HepG2 (cell line): ENCODE measurements around the gene PIK3CB. TPM values are rescaled to one million over a fixed set of nuclear protein-coding genes. Genes with fewer than 3 reads are reported as not detected.

Source experiments
- ATAC-seq: fragments of 200-7000 bp; cut with Tn5 transposase; 3 replicates; pipeline ENCODE4 v1.9.1; 2020; ENCODE audit warnings: mild to moderate bottlenecking, moderate library complexity
- BruUV-seq: library from RNA; stranded (reverse); fragments of 400-500 nt; replicated peaks from 2 replicates; lab custom pipeline; 2021; lab: Mats Ljungman, UMichigan
- CTCF ChIA-PET: fragments of 300-600 bp; formaldehyde crosslinking; extraction: SDS; loops from one replicate; lab custom pipeline; 2021; ENCODE audit warnings: low total read pairs, inconsistent platforms, low intra/inter-chr PET ratio; lab: Yijun Ruan, JAX
- POLR2A ChIA-PET: fragments of 350-600 bp; sonication (Branson Sonifier 250); formaldehyde crosslinking; loops from one replicate; lab custom pipeline; 2020; ENCODE audit warnings: antibody characterized with exemption, inconsistent platforms; lab: Yijun Ruan, JAX
- DNase-seq: peaks from one replicate; pipeline ENCODE4 v3.0.0-alpha.2; 2015; ENCODE audit warnings: low spot score
- FAIRE-seq: peaks from 3 replicates; lab custom pipeline; 2011; peaks lifted over from hg19 to GRCh38; lab: Jason Lieb, UNC
- H2AFZ ChIP-seq: one replicate; pipeline ENCODE4 v1.6.1; 2011; ENCODE audit warnings: low read length, inconsistent platforms
- H3K27ac ChIP-seq: fragments of 300-600 bp; 3 replicates; pipeline ENCODE4 v1.8.0; 2011; ENCODE audit warnings: mixed run types, mild to moderate bottlenecking, mixed read lengths, low read length, inconsistent platforms; ENCODE audit not compliant: insufficient read depth; ENCODE audit errors: extremely low read length
- H3K27me3 ChIP-seq, 2 experiments: fragments of 200-600 bp in 1 of 2; 2 replicates in 1 of 2; 3 replicates in 1 of 2; pipeline versions ENCODE4 v1.6.0 to v1.8.0; 2011; ENCODE audit warnings: low read length in 2 of 2, mild to moderate bottlenecking in 2 of 2, moderate library complexity in 2 of 2, inconsistent platforms in 1 of 2; ENCODE audit not compliant: insufficient read depth in 2 of 2, control insufficient read depth in 1 of 2
- H3K36me3 ChIP-seq, 2 experiments: fragments of 200-600 bp in 1 of 2; replicated peaks in 1 of 2; 2 replicates in 1 of 2; 3 replicates in 1 of 2; pipeline versions ENCODE4 v1.5.1 to v1.8.0; 2011; ENCODE audit warnings: low read length in 2 of 2, inconsistent platforms in 1 of 2; ENCODE audit not compliant: insufficient read depth in 2 of 2, control insufficient read depth in 1 of 2
- H3K4me1 ChIP-seq: 2 replicates; pipeline ENCODE4 v1.5.1; 2012; ENCODE audit warnings: low read length, inconsistent platforms; ENCODE audit not compliant: insufficient read depth
- H3K4me2 ChIP-seq: 2 replicates; pipeline ENCODE4 v1.6.0; 2011; ENCODE audit warnings: low read depth, low read length, inconsistent platforms
- H3K4me3 ChIP-seq, 3 experiments: fragments of 200-600 bp in 1 of 3; sonication (generic), shearing (Covaris generic) in 1 of 3; replicated peaks in 1 of 3; 2 replicates each; pipeline ENCODE4 v1.5.1; 2011 to 2016; ENCODE audit warnings: low read length in 3 of 3, inconsistent platforms in 2 of 3, low read depth in 2 of 3, mild to moderate bottlenecking in 2 of 3, control low read depth in 1 of 3, mixed read lengths in 1 of 3; ENCODE audit not compliant: insufficient read depth in 1 of 3
- H3K79me2 ChIP-seq: one replicate; pipeline ENCODE4 v1.6.1; 2011; ENCODE audit warnings: low read length, inconsistent platforms; ENCODE audit not compliant: insufficient read depth
- H3K9ac ChIP-seq: 2 replicates; pipeline ENCODE4 v1.6.0; 2011; ENCODE audit warnings: mild to moderate bottlenecking, low read depth, low read length, inconsistent platforms; ENCODE audit not compliant: insufficient read depth
- H3K9me3 ChIP-seq: 2 replicates; pipeline ENCODE4 v1.5.1; 2012; ENCODE audit warnings: mild to moderate bottlenecking, low read length
- H4K20me1 ChIP-seq: 2 replicates; pipeline ENCODE4 v1.6.0; 2011; ENCODE audit warnings: inconsistent platforms, mild to moderate bottlenecking, low read length, moderate library complexity; ENCODE audit not compliant: insufficient read depth
- ELK4 ChIP-seq: sonication (generic); formaldehyde crosslinking; IDR thresholded peaks from 2 replicates; pipeline ENCODE4 v1.9.0; 2021; ENCODE audit warnings: missing genetic modification reagents, borderline replicate concordance
- HHEX ChIP-seq: IDR thresholded peaks from 2 replicates; pipeline ENCODE4 v1.6.1; 2016; ENCODE audit warnings: control low read depth
- KLF13 ChIP-seq: sonication (generic); formaldehyde crosslinking; IDR thresholded peaks from 2 replicates; pipeline ENCODE4 v1.4.0; 2020; ENCODE audit warnings: mild to moderate bottlenecking, missing genetic modification reagents
- MXD4 ChIP-seq: IDR thresholded peaks from 2 replicates; pipeline ENCODE4 v1.6.1; 2016; ENCODE audit warnings: mild to moderate bottlenecking, missing biosample characterization, missing genetic modification reagents
- PBX3 ChIP-seq: sonication (generic); formaldehyde crosslinking; IDR thresholded peaks from 2 replicates; pipeline ENCODE4 v1.8.1; 2023; ENCODE audit warnings: missing genetic modification reagents, inconsistent platforms, borderline replicate concordance
- RBM39 ChIP-seq: fragments of 200-400 bp; formaldehyde crosslinking; IDR thresholded peaks from one replicate; pipeline ENCODE4 v1.6.1; 2018; ENCODE audit warnings: antibody characterized with exemption, mild to moderate bottlenecking, low read depth, low read length; ENCODE audit not compliant: poor library complexity, severe bottlenecking
- SETDB1 ChIP-seq: sonication (generic); formaldehyde crosslinking; IDR thresholded peaks from 2 replicates; pipeline ENCODE4 v1.5.1; 2020; ENCODE audit warnings: missing genetic modification reagents, mild to moderate bottlenecking, borderline replicate concordance
- TOE1 ChIP-seq: sonication (generic); formaldehyde crosslinking; IDR thresholded peaks from 2 replicates; pipeline ENCODE4 v1.4.0; 2020; ENCODE audit warnings: mild to moderate bottlenecking, missing genetic modification reagents
- ZKSCAN8 ChIP-seq: IDR thresholded peaks from 2 replicates; pipeline ENCODE4 v1.6.1; 2016; ENCODE audit warnings: borderline replicate concordance, missing genetic modification reagents, missing compliant biosample characterization
- ZNF383 ChIP-seq: sonication (generic); formaldehyde crosslinking; IDR thresholded peaks from 2 replicates; pipeline ENCODE4 v1.4.0; 2020; ENCODE audit warnings: missing genetic modification reagents, mild to moderate bottlenecking, borderline replicate concordance
- ZNF580 ChIP-seq: IDR thresholded peaks from 2 replicates; pipeline ENCODE4 v1.6.1; 2016; ENCODE audit warnings: low read depth, borderline replicate concordance
- ZNF687 ChIP-seq: sonication (generic); formaldehyde crosslinking; IDR thresholded peaks from 2 replicates; pipeline ENCODE4 v1.5.1; 2020; ENCODE audit warnings: mild to moderate bottlenecking, missing genetic modification reagents, moderate library complexity
- ZNF713 ChIP-seq: sonication (generic); formaldehyde crosslinking; IDR thresholded peaks from 2 replicates; pipeline ENCODE4 v1.4.0; 2020; ENCODE audit warnings: mild to moderate bottlenecking, missing genetic modification reagents
- ZNF75D ChIP-seq: sonication (generic); formaldehyde crosslinking; IDR thresholded peaks from 2 replicates; pipeline ENCODE4 v1.8.1; 2023; ENCODE audit warnings: missing genetic modification reagents, mild to moderate bottlenecking, borderline replicate concordance
- ZNF766 ChIP-seq: sonication (generic); formaldehyde crosslinking; IDR thresholded peaks from 2 replicates; pipeline ENCODE4 v1.5.0; 2020; ENCODE audit warnings: missing genetic modification reagents, borderline replicate concordance
- ZNF850 ChIP-seq: sonication (generic); formaldehyde crosslinking; conservative IDR thresholded peaks from 2 replicates; pipeline ENCODE4 v1.9.0; 2021; ENCODE audit warnings: mild to moderate bottlenecking, missing genetic modification reagents
- ZSCAN31 ChIP-seq: sonication (generic); formaldehyde crosslinking; IDR thresholded peaks from 2 replicates; pipeline ENCODE4 v1.5.0; 2020; ENCODE audit warnings: low read depth, mild to moderate bottlenecking, missing genetic modification reagents
- in situ Hi-C: cut with HindIII; loops from 2 replicates; pipeline ENCODE4 v1.10.0; 2017; ENCODE audit warnings: low pct_unique_long_range_greater_than_20kb; ENCODE audit not compliant: extremely low pct_ligation_motif_present
- intact Hi-C: fragments of 100-400 bp; cut with micrococcal nuclease; formaldehyde crosslinking; loops from one replicate; pipeline ENCODE4 v1.10.0; 2022; ENCODE audit not compliant: unreplicated experiment
- polyA plus RNA-seq, 8 experiments: library from polyadenylated mRNA; depleted of rRNA in 3 of 8; stranded (reverse) in 7 of 8; unstranded in 1 of 8; fragments of >200 nt; fragmentation: Illumina TruSeq in 4 of 8; extraction: Trizol in 4 of 8; gene quantifications; 2 replicates each; pipeline versions ENCODE4 v1.2.1 to v1.2.3, GENCODE V29; 2011 to 2016; ENCODE audit warnings: low read depth in 4 of 8, missing spikeins in 1 of 8, mixed read lengths in 1 of 8; ENCODE audit not compliant: insufficient read depth in 1 of 8
- total RNA-seq, 5 experiments: library from RNA; depleted of rRNA; stranded (reverse); fragments of >200 nt; fragmentation: Illumina TruSeq; extraction: Trizol; gene quantifications; 2 replicates each; pipeline ENCODE4 v1.2.3, GENCODE V29; 2016; ENCODE audit warnings: low read depth in 1 of 5

The PIK3CB gene
- total and polyA plus RNA-seq, 2 of the 13 experiments (the other 11 are each of a cell fraction or from before 2014, with no cell fraction given): 6.6 to 18.7 TPM

- H3K36me3 ChIP-seq: peaks cover 2 to 14% of the 10 kb centered on the region in 2 experiments; a peak in 3 of 5 replicates
- no peak for TF ChIP-seq ELK4
- TF ChIP-seq ZNF383 (CRISPR knock-in tag): no peak
- TF ChIP-seq SETDB1 (CRISPR knock-in tag): no peak
- no peak for TF ChIP-seq ZNF580 (CRISPR knock-in tag)
- TF ChIP-seq HHEX: no peak
- TF ChIP-seq ZNF713 (CRISPR knock-in tag): no peak
- no peak for TF ChIP-seq ZNF687 (CRISPR knock-in tag)
- TF ChIP-seq ZSCAN31: no peak
- TF ChIP-seq ZNF850: no peak
- no peak for TF ChIP-seq PBX3 (CRISPR knock-in tag)
- no peak for TF ChIP-seq RBM39
- TF ChIP-seq TOE1 (CRISPR knock-in tag): no peak
- TF ChIP-seq ZNF766 (CRISPR knock-in tag): no peak
- no peak for TF ChIP-seq KLF13 (CRISPR knock-in tag)
- no peak for TF ChIP-seq MXD4
- no peak for TF ChIP-seq ZKSCAN8 (CRISPR knock-in tag)
- no peak for TF ChIP-seq ZNF75D (CRISPR knock-in tag)
- no peaks in the 10 kb centered on the region for H4K20me1 ChIP-seq
- BruUV-seq: no TSS peak
- no peak for DNase-seq
- no peaks in the 10 kb centered on the region for H3K4me1 ChIP-seq
- no peaks in the 10 kb centered on the region for H3K79me2 ChIP-seq
- H3K4me2 ChIP-seq: no peak overlapping the region
- POLR2A ChIA-PET: no interaction called here
- no peak overlapping the region for H3K4me3 ChIP-seq
- ATAC-seq: no peak
- FAIRE-seq: no peak
- H3K27ac ChIP-seq: no peak overlapping the region
- no peak overlapping the region for H2AFZ ChIP-seq
- H3K9me3 ChIP-seq: peaks cover 17% of the 10 kb centered on the region; the same call in 1 of the 2 replicates
- H3K9ac ChIP-seq: no peak overlapping the region
- CTCF ChIA-PET: no interaction called here
- intact Hi-C loops (no loop called here), in situ Hi-C loops (no loop called here)
- no peaks in the 10 kb centered on the region for H3K27me3 ChIP-seq
Observed at GRCh38 chr3:138646008-138646407, 188.7 kb downstream of the PIK3CB start.
